NCI-H146 treated with DMSO at 0.1 percent for 48 hours (cell line): Measurements from ENCODE around the gene ARHGAP32.

ENCODE experiments used
- DNase-seq: peaks from one replicate; lab custom pipeline; 2025; ENCODE audit not compliant: unreplicated experiment; lab: John Stamatoyannopoulos, UW

Gene ARHGAP32

GRCh38 chr11:128916681-128917080, 275.4 kb downstream of the ARHGAP32 start:
- no peak for DNase-seq

GRCh38 chr11:128916037-128916572, 276.0 kb downstream of the ARHGAP32 start:
- DNase-seq, result no peak

GRCh38 chr11:128915149-128915521, 277.0 kb downstream of the ARHGAP32 start:
- no peak for DNase-seq
